GM23338 (cell line): ENCODE results near the gene ARHGAP28. TPM values are rescaled to one million over a fixed set of nuclear protein-coding genes. Genes with fewer than 3 reads are reported as not detected.

Experiments used
- CREB1 ChIP-seq: fragments of 250-450 bp; sonication (Bioruptor Pico); IDR thresholded peaks from 2 replicates; pipeline ENCODE4 v1.5.0; 2020; ENCODE audit warnings: low read depth, mild to moderate bottlenecking, moderate library complexity
- CTCF ChIP-seq, 2 experiments: fragments of 200-600 bp in 1 of 2; sonication (generic) in 1 of 2; conservative IDR thresholded peaks; 2 replicates each; pipeline versions ENCODE4 v1.5.1 to v1.6.1; 2016 to 2017; ENCODE audit warnings: antibody characterized with exemption in 2 of 2, low read depth in 2 of 2, mild to moderate bottlenecking in 2 of 2, moderate library complexity in 1 of 2
- ETS1 ChIP-seq: IDR thresholded peaks from 2 replicates; pipeline ENCODE4 v1.6.1; 2016; ENCODE audit warnings: antibody characterized with exemption
- EZH2 ChIP-seq: fragments of 200-600 bp; sonication (generic); IDR thresholded peaks from one replicate; pipeline ENCODE4 v1.8.0; 2017; ENCODE audit warnings: antibody characterized with exemption, mild to moderate bottlenecking, low read depth; ENCODE audit not compliant: unreplicated experiment
- EZH2phosphoT487 ChIP-seq: fragments of 200-600 bp; sonication (generic); IDR thresholded peaks from one replicate; pipeline ENCODE4 v1.8.1; 2018; ENCODE audit warnings: antibody characterized with exemption; ENCODE audit not compliant: unreplicated experiment
- JUNB ChIP-seq: IDR thresholded peaks from one replicate; pipeline ENCODE4 v1.6.1; 2016; ENCODE audit warnings: antibody characterized with exemption; ENCODE audit not compliant: unreplicated experiment
- NANOG ChIP-seq: IDR thresholded peaks from 2 replicates; pipeline ENCODE4 v1.6.1; 2016; ENCODE audit warnings: antibody characterized with exemption, borderline replicate concordance
- POLR2AphosphoS5 ChIP-seq: IDR thresholded peaks from 2 replicates; pipeline ENCODE4 v1.6.1; 2016; ENCODE audit warnings: antibody characterized with exemption, low read depth
- STAT1 ChIP-seq: IDR thresholded peaks from one replicate; pipeline ENCODE4 v1.6.1; 2016; ENCODE audit warnings: antibody characterized with exemption; ENCODE audit not compliant: unreplicated experiment
- ZNF462 ChIP-seq: fragments of 250-450 bp; sonication (Bioruptor Pico); IDR thresholded peaks from 2 replicates; pipeline ENCODE4 v1.5.0; 2020; ENCODE audit warnings: mild to moderate bottlenecking, moderate library complexity
- polyA plus RNA-seq: library from polyadenylated mRNA; unstranded; fragments of >200 nt; fragmentation: Nextera tagmentation; extraction: Ambion mirVana; gene quantifications from 2 replicates; pipeline ENCODE4 v1.2.1, GENCODE V29; 2016
- total RNA-seq: library from RNA; depleted of rRNA; stranded (reverse); fragments of >200 nt; shearing (Covaris generic); gene quantifications from 2 replicates; pipeline ENCODE4 v1.2.3, GENCODE V29; 2014

The ARHGAP28 gene
- total and polyA plus RNA-seq, 2 experiments from 2014 or later = 2.8 to 9.6 TPM

GRCh38 chr18:6785411-6785810, 55.9 kb downstream of the ARHGAP28 start (continued):
- TF ChIP-seq ZNF462 (CRISPR knock-in tag) (no peak), EZH2phosphoT487 (no peak), ETS1 (no peak), NANOG (no peak), CTCF (conservative IDR thresholded peaks at IDR 0.05; ENCODE audit: low read depth in 2 of 2) (no peak), POLR2AphosphoS5 (no peak), STAT1 (no peak), JUNB (no peak), CREB1 (no peak), EZH2 (no peak)
